Measurements from ENCODE around the gene INSC. TPM values are rescaled to one million over a fixed set of nuclear protein-coding genes. Genes with fewer than 3 reads are reported as not detected.

The INSC gene
- total and polyA plus RNA-seq, 5 experiments from 2014 or later: 0.16 to 0.60 TPM; not detected in 3

- ATAC-seq (no peak), DNase-seq (no peak)
- H3K27me3 Mint-ChIP-seq: peaks cover 0 to 20% (median 3%) of the 10 kb centered on the region in 5 donors
- POLR2A ChIA-PET: no interaction called here
- no peaks in the 10 kb centered on the region for H3K4me1 Mint-ChIP-seq
- H3K27ac Mint-ChIP-seq: no peak overlapping the region
- no peaks in the 10 kb centered on the region for H3K36me3 Mint-ChIP-seq
- H3K9me3 Mint-ChIP-seq: peaks cover 0 to 2% (median 0%) of the 10 kb centered on the region in 9 donors
- H3K4me3 Mint-ChIP-seq: no peak overlapping the region
These were observed 83.6 kb downstream of the INSC start for GRCh38 chr11:15198284-15198683.

DNA sequence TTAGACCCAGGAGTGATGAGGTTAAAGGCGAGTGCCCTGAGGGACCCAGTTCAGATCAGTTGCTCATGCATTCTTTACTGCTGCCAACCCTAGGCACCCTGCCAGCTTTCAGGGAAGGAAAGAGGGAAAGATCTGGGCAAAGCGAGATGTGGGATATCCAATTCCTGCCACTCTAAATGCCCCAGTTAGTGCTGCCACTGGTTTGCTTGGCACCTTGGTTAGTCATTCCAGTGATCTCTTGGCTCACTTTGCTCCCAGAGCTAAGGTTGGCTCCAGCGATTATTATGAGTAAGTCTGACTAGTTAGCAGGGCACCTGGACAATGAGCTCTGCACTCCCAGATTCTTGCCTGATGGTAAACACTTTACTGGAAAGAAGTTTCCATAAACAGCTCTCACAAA lies 85.0 kb downstream of the INSC start:
- H3K9me3 Mint-ChIP-seq: peaks cover 0 to 2% (median 0%) of the 10 kb centered on the region in 9 donors
- H3K27me3 Mint-ChIP-seq: peaks cover 0 to 20% (median 3%) of the 10 kb centered on the region in 5 donors
- no peaks in the 10 kb centered on the region for H3K4me1 Mint-ChIP-seq
- no peak overlapping the region for H3K27ac Mint-ChIP-seq
- H3K36me3 Mint-ChIP-seq: no peaks in the 10 kb centered on the region
- DNase-seq (no peak), ATAC-seq (no peak)
- H3K4me3 Mint-ChIP-seq: no peak overlapping the region
- POLR2A ChIA-PET: no interaction called here

- DNase-seq (no peak), ATAC-seq (no peak)
- Mint-ChIP-seq H3K4me3 (no peak overlapping the region), H3K27me3 (peaks cover 0 to 18% (median 4%) of the 10 kb centered on the region in 5 donors), H3K27ac (no peak overlapping the region), H3K9me3 (no peaks in the 10 kb centered on the region), H3K36me3 (no peaks in the 10 kb centered on the region), H3K4me1 (no peaks in the 10 kb centered on the region)
- POLR2A ChIA-PET: no interaction called here
These were observed 86.0 kb downstream of the INSC start for GRCh38 chr11:15200696-15201095.

DNA sequence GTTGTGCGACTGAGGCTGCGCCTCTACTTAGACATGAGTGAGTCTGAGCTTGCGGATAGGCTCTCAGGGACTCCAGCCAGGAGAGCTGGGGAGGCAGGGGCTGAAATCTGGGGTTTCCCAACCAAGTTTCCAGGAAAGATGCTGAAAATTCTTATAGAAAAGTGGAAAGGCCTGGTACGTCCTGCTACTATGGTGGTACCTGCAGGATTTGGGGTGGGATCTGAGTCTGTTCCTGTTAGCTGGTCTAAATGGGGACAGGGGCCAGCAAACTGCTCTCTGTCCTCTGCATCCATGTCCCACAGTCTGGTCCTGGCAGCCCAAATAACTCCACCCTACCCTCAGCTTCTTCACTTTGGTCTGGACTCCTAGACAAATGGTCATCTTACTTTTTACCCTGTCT lies 86.9 kb downstream of the INSC start:
- DNase-seq: no peak
- no peaks in the 10 kb centered on the region for H3K4me1 Mint-ChIP-seq
- no peak overlapping the region for H3K4me3 Mint-ChIP-seq
- no peaks in the 10 kb centered on the region for H3K9me3 Mint-ChIP-seq
- no peak for ATAC-seq
- H3K36me3 Mint-ChIP-seq: no peaks in the 10 kb centered on the region
- no peak overlapping the region for H3K27ac Mint-ChIP-seq
- POLR2A ChIA-PET: no interaction called here
- peaks cover 0 to 13% (median 6%) of the 10 kb centered on the region in 5 donors for H3K27me3 Mint-ChIP-seq

- Mint-ChIP-seq H3K36me3 (no peaks in the 10 kb centered on the region), H3K9me3 (no peaks in the 10 kb centered on the region), H3K4me3 (no peak overlapping the region), H3K4me1 (no peaks in the 10 kb centered on the region), H3K27me3 (peaks cover 0 to 10% (median 6%) of the 10 kb centered on the region in 5 donors), H3K27ac (no peak overlapping the region)
- POLR2A ChIA-PET: no interaction called here
- DNase-seq (no peak), ATAC-seq (no peak)
These were observed 87.9 kb downstream of the INSC start for GRCh38 chr11:15202626-15203025.

- Mint-ChIP-seq H3K9me3 (no peaks in the 10 kb centered on the region), H3K36me3 (no peaks in the 10 kb centered on the region), H3K27ac (no peak overlapping the region), H3K4me1 (no peaks in the 10 kb centered on the region), H3K4me3 (no peak overlapping the region), H3K27me3 (peaks cover 0 to 6% (median 2%) of the 10 kb centered on the region in 5 donors)
- POLR2A ChIA-PET: no interaction called here
- DNase-seq: no peak
- no peak for ATAC-seq
These were observed 90.0 kb downstream of the INSC start for GRCh38 chr11:15204711-15205110.

DNA sequence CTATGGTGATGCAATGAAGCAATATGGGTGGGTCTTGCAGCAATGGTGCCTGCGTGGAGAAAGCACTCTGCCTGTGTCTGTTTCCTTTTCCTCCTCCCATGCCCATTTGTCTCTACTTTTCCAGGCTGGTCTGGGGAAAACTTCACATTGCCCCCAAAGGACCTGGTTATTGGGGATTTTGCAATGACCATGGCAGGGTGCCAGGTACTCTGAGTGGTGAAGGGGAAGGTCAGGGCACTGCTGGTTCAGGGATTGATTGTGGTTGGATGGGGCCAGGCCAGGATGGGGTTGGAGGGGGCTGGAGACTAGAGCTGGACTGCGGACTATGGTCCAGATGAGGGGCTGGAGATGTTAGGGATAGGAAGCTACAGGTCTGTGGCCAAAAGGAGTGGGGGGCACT lies 92.1 kb downstream of the INSC start:
- no peak for ATAC-seq
- Mint-ChIP-seq H3K27ac (no peak overlapping the region), H3K4me1 (no peaks in the 10 kb centered on the region), H3K4me3 (no peak overlapping the region), H3K36me3 (no peaks in the 10 kb centered on the region), H3K27me3 (peaks cover 0 to 6% (median 0%) of the 10 kb centered on the region in 5 donors), H3K9me3 (no peaks in the 10 kb centered on the region)
- DNase-seq: no peak
- POLR2A ChIA-PET: no interaction called here

DNA sequence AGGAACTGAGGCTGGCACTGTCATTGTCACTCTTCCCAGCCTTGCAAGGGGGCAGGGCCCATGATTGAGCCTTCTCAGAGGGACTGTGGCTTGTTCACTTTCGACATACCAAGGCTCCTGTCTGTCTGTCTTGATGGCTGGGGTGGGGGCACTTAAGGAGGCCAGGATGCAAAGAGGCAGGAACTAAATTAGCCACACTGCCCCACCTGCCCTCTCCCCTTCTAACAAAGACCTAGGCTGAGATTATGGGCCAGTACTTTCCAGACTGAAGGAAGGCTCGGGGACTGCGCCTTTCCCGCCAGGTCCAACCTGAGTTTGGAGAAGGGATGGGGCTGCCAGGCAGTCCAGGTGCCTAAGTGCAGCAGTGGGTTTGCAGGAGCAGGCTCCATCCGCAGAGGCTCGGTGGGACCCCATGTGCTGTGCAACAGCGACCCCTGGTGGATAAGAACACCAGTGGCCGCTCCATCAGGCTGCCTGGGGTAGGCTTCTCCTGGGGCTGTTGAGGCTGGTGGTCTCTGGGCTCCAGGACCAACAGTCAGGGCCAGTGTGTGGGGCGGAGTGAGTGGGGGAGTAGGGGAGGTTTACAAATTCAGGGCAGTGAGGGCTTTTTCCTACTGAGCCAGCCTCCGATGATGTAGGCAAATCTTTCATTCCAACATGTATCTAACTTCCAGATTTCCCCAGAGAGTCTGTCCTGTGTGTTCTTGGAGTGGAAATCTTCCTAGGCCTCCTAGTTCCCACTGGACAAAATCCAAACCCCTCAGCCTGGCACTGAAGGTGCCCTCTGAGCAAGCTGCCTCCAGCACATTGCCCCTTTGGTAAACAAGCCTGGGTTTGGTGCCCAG lies 93.9 kb downstream of the INSC start:
- H3K9me3 Mint-ChIP-seq: no peaks in the 10 kb centered on the region
- POLR2A ChIA-PET: no interaction called here
- peak; percentile 53 to 87 (median 71) for DNase-seq

DNA sequence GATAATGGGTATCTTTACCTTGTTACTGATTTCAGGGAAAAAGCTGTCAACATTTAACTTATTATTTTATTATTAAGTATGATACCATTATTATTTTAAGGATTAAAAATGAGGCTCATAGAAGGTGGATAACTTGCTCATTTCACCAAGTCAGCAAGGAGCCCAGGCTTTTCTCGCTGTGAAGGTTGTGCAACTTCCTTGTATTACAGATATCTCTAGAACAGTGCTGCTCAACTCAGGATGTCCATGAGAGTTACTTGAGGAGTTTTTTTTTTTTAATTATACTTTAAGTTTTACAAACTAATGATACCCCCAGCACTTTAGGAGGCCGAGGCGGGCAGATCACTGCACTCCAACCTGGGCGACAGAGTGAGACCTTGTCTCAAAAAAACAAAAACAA lies 98.2 kb downstream of the INSC start:
- DNase-seq (no peak), ATAC-seq (no peak)
- Mint-ChIP-seq H3K9me3 (no peaks in the 10 kb centered on the region), H3K4me1 (no peaks in the 10 kb centered on the region), H3K4me3 (no peak overlapping the region), H3K27ac (no peak overlapping the region), H3K36me3 (no peaks in the 10 kb centered on the region), H3K27me3 (peaks cover 0 to 4% (median 0%) of the 10 kb centered on the region in 5 donors)
- POLR2A ChIA-PET: no interaction called here

More for the DNA sequence above, 93.9 kb downstream of the INSC start:
- Mint-ChIP-seq H3K4me1 (no peaks in the 10 kb centered on the region), H3K27me3 (peaks cover 0 to 6% (median 0%) of the 10 kb centered on the region in 5 donors), H3K4me3 (no peak overlapping the region), H3K27ac (no peak overlapping the region), H3K36me3 (no peaks in the 10 kb centered on the region)
- peak; percentile 91 to 95 for ATAC-seq

- POLR2A ChIA-PET: no interaction called here
- Mint-ChIP-seq H3K27ac (no peak overlapping the region), H3K4me1 (no peaks in the 10 kb centered on the region), H3K27me3 (peaks cover 0 to 4% (median 0%) of the 10 kb centered on the region in 5 donors), H3K4me3 (no peak overlapping the region), H3K36me3 (no peaks in the 10 kb centered on the region), H3K9me3 (no peaks in the 10 kb centered on the region)
- DNase-seq: no peak
- ATAC-seq: no peak
These were observed 98.9 kb downstream of the INSC start for GRCh38 chr11:15213471-15214231.

GRCh38 chr11:15215005-15215404 lies 100.3 kb downstream of the INSC start:
- POLR2A ChIA-PET: no interaction called here
- ATAC-seq: no peak
- no peak for DNase-seq
- no peak overlapping the region for H3K27ac Mint-ChIP-seq
- no peaks in the 10 kb centered on the region for H3K4me1 Mint-ChIP-seq
- H3K36me3 Mint-ChIP-seq: no peaks in the 10 kb centered on the region
- no peak overlapping the region for H3K4me3 Mint-ChIP-seq
- H3K9me3 Mint-ChIP-seq: no peaks in the 10 kb centered on the region
- peaks cover 0 to 4% (median 0%) of the 10 kb centered on the region in 5 donors for H3K27me3 Mint-ChIP-seq

GRCh38 chr11:15216678-15217077 lies 102.0 kb downstream of the INSC start:
- POLR2A ChIA-PET: no interaction called here
- no peaks in the 10 kb centered on the region for H3K9me3 Mint-ChIP-seq
- H3K27me3 Mint-ChIP-seq: peaks cover 0 to 4% (median 0%) of the 10 kb centered on the region in 5 donors
- no peak overlapping the region for H3K4me3 Mint-ChIP-seq
- H3K27ac Mint-ChIP-seq: no peak overlapping the region
- no peaks in the 10 kb centered on the region for H3K4me1 Mint-ChIP-seq
- no peaks in the 10 kb centered on the region for H3K36me3 Mint-ChIP-seq
- ATAC-seq (no peak), DNase-seq (no peak)

- Mint-ChIP-seq H3K4me1 (no peaks in the 10 kb centered on the region), H3K4me3 (no peak overlapping the region), H3K27me3 (peaks cover 0 to 4% (median 0%) of the 10 kb centered on the region in 5 donors), H3K27ac (no peak overlapping the region), H3K36me3 (no peaks in the 10 kb centered on the region), H3K9me3 (no peaks in the 10 kb centered on the region)
- no peak for ATAC-seq
- no peak for DNase-seq
- POLR2A ChIA-PET: no interaction called here
These were observed 102.7 kb downstream of the INSC start for GRCh38 chr11:15217416-15217815.

Data from naive thymus-derived CD8-positive, alpha-beta T cell (primary cell).